Endothelial cell of umbilical vein (primary cell): ENCODE measurements around the gene SNORC. TPM values are rescaled to one million over a fixed set of nuclear protein-coding genes. Genes with fewer than 3 reads are reported as not detected.

Experiments used
- BruUV-seq: library from RNA; stranded (reverse); fragments of 400-500 nt; replicated peaks from 2 replicates; lab custom pipeline; 2021; lab: Mats Ljungman, UMichigan
- CTCF ChIA-PET: fragments of 300-600, 350-600 bp; sonication (Branson Sonifier 250); formaldehyde crosslinking; loops from one replicate; lab custom pipeline; 2021; ENCODE audit warnings: antibody characterized with exemption, inconsistent platforms; lab: Charles Lee
- POLR2A ChIA-PET: fragments of 300-600, 350-600 bp; sonication (Branson Sonifier 250); formaldehyde crosslinking; loops from one replicate; lab custom pipeline; 2021; ENCODE audit warnings: antibody characterized with exemption, inconsistent platforms; lab: Charles Lee
- DNase-seq: peaks from one replicate; pipeline ENCODE4 v3.0.0-alpha.2; 2011; ENCODE audit warnings: low read depth, low spot score
- FAIRE-seq: peaks from 2 replicates; lab custom pipeline; 2011; peaks lifted over from hg19 to GRCh38; lab: Jason Lieb, UNC
- H2AFZ ChIP-seq: 2 replicates; pipeline ENCODE4 v1.6.0; 2012; ENCODE audit warnings: low read depth, low read length, control low read depth, inconsistent platforms
- H3K27ac ChIP-seq: 2 replicates; pipeline ENCODE4 v1.5.1; 2011; ENCODE audit warnings: low read depth, mild to moderate bottlenecking, control low read depth, low read length, moderate library complexity; ENCODE audit not compliant: insufficient read depth
- H3K27me3 ChIP-seq, 2 experiments: 2 replicates each; pipeline versions ENCODE4 v1.6.0 to v1.6.1; 2011; ENCODE audit warnings: low read length in 2 of 2, mixed read lengths in 1 of 2; ENCODE audit not compliant: control insufficient read depth in 2 of 2, insufficient read depth in 2 of 2
- H3K36me3 ChIP-seq, 2 experiments: 2 replicates in 1 of 2; 3 replicates in 1 of 2; pipeline ENCODE4 v1.5.1; 2011; ENCODE audit warnings: low read length in 2 of 2, mild to moderate bottlenecking in 1 of 2, moderate library complexity in 1 of 2; ENCODE audit not compliant: control insufficient read depth in 2 of 2, insufficient read depth in 2 of 2; ENCODE audit errors: extremely low read depth in 1 of 2
- H3K4me1 ChIP-seq: 3 replicates; pipeline ENCODE4 v1.5.1; 2011; ENCODE audit warnings: mild to moderate bottlenecking, low read length; ENCODE audit not compliant: control insufficient read depth, insufficient read depth; ENCODE audit errors: extremely low read depth
- H3K4me2 ChIP-seq: 2 replicates; pipeline ENCODE4 v1.6.1; 2011; ENCODE audit warnings: low read length, control low read depth, mixed read lengths; ENCODE audit not compliant: insufficient read depth
- H3K4me3 ChIP-seq, 3 experiments: fragments of 200-600 bp in 1 of 3; sonication (generic), shearing (Covaris generic) in 1 of 3; replicated peaks in 1 of 3; 2 replicates each; pipeline ENCODE4 v1.5.1; 2011 to 2016; ENCODE audit warnings: control low read depth in 3 of 3, low read length in 3 of 3, mild to moderate bottlenecking in 2 of 3, inconsistent platforms in 1 of 3, low read depth in 1 of 3, moderate library complexity in 1 of 3; ENCODE audit not compliant: insufficient read depth in 1 of 3
- H3K79me2 ChIP-seq: 2 replicates; pipeline ENCODE4 v1.6.0; 2012; ENCODE audit warnings: low read length, inconsistent platforms; ENCODE audit not compliant: control insufficient read depth, insufficient read depth
- H3K9ac ChIP-seq: replicated peaks from 2 replicates; pipeline ENCODE3; 2011; ENCODE audit warnings: low read length, control low read depth; ENCODE audit not compliant: insufficient read depth; ENCODE audit errors: extremely low read depth
- H3K9me1 ChIP-seq: replicated peaks from 3 replicates; pipeline ENCODE4 v1.6.0; 2011; ENCODE audit warnings: mild to moderate bottlenecking, low read length; ENCODE audit not compliant: control insufficient read depth, insufficient read depth; ENCODE audit errors: extremely low read depth
- H3K9me3 ChIP-seq: replicated peaks from 2 replicates; pipeline ENCODE4 v1.5.1; 2012; ENCODE audit warnings: low read length, inconsistent platforms; ENCODE audit not compliant: control insufficient read depth, insufficient read depth
- H4K20me1 ChIP-seq: replicated peaks from 2 replicates; pipeline ENCODE3; 2011; ENCODE audit warnings: mild to moderate bottlenecking, low read length; ENCODE audit not compliant: control insufficient read depth, insufficient read depth; ENCODE audit errors: extremely low read depth
- CTCF ChIP-seq, 2 donors: IDR thresholded peaks; 1 replicate in 1 of 2; 2 replicates in 1 of 2; pipeline ENCODE4 v1.5.1; 2011; ENCODE audit warnings: low read length in 2 of 2, mild to moderate bottlenecking in 2 of 2, moderate library complexity in 2 of 2, control low read depth in 1 of 2, inconsistent platforms in 1 of 2, low read depth in 1 of 2; ENCODE audit not compliant: insufficient read depth in 1 of 2; ENCODE audit errors: extremely low read depth in 1 of 2
- EZH2 ChIP-seq: IDR thresholded peaks from 2 replicates; pipeline ENCODE4 v1.6.1; 2012; ENCODE audit warnings: borderline replicate concordance, low read depth, mild to moderate bottlenecking, moderate library complexity, low read length, inconsistent platforms; ENCODE audit not compliant: severe bottlenecking
- FOS ChIP-seq: IDR thresholded peaks from 2 replicates; pipeline ENCODE4 v1.6.1; 2011; ENCODE audit warnings: mild to moderate bottlenecking, low read length, moderate library complexity, borderline replicate concordance; ENCODE audit not compliant: insufficient read depth
- GATA2 ChIP-seq: IDR thresholded peaks from 2 replicates; pipeline ENCODE4 v1.7.0; 2011; ENCODE audit warnings: low read depth, mild to moderate bottlenecking, moderate library complexity, mixed read lengths, low read length; ENCODE audit not compliant: insufficient read length, insufficient read depth
- JUN ChIP-seq: IDR thresholded peaks from 2 replicates; pipeline ENCODE4 v1.6.1; 2011; ENCODE audit warnings: borderline replicate concordance, low read depth; ENCODE audit not compliant: insufficient read length, insufficient read depth
- MAX ChIP-seq: IDR thresholded peaks from 2 replicates; pipeline ENCODE4 v1.6.1; 2011; ENCODE audit not compliant: insufficient read depth, insufficient read length
- MYC ChIP-seq: IDR thresholded peaks from one replicate; pipeline ENCODE4 v1.6.1; 2011; ENCODE audit warnings: mild to moderate bottlenecking, low read depth, low read length
- POLR2A ChIP-seq: IDR thresholded peaks from 2 replicates; pipeline ENCODE4 v1.6.1; 2012; ENCODE audit warnings: low read depth, mild to moderate bottlenecking, control low read depth, low read length
- POLR2AphosphoS5 ChIP-seq: IDR thresholded peaks from 2 replicates; pipeline ENCODE4 v1.6.1; 2012; ENCODE audit warnings: low read depth, mild to moderate bottlenecking, control low read depth, low read length, moderate library complexity; ENCODE audit not compliant: insufficient read depth
- dilution Hi-C: fragments of 300-500 bp; cut with MboI; formaldehyde crosslinking; loops from one replicate; pipeline ENCODE4 v1.15.0; 2019; ENCODE audit warnings: low sequenced_read_pairs; ENCODE audit not compliant: extremely low pct_ligation_motif_present
- intact Hi-C: fragments of 100-400 bp; cut with micrococcal nuclease; formaldehyde crosslinking; loops from one replicate; pipeline ENCODE4 v1.10.0; 2022
- polyA plus RNA-seq, 4 experiments: library from polyadenylated mRNA; depleted of rRNA in 3 of 4; stranded (reverse) in 3 of 4; unstranded in 1 of 4; fragments of >200 nt; gene quantifications; 2 replicates each; pipeline versions ENCODE4 v1.2.1 to v1.2.3, GENCODE V29; 2011 to 2012; ENCODE audit warnings: missing spikeins in 1 of 4
- total RNA-seq: library from RNA; stranded (reverse); gene quantifications from 2 replicates; pipeline ENCODE4 v1.2.3, GENCODE V29; 2021

SNORC gene
- total and polyA plus RNA-seq, 2 donors (not counting 3 experiments of a cell fraction or from before 2014, with no cell fraction given) = 1.4 to 4.0 TPM

GRCh38 chr2:232838406-232838874 lies 31.6 kb upstream of the SNORC start:
- Histone ChIP-seq H2AFZ (no peak overlapping the region), H3K4me1 (peaks cover 40% of the 10 kb centered on the region), H3K9me1 (no peaks in the 10 kb centered on the region), H3K9me3 (no peaks in the 10 kb centered on the region), H3K27me3 (no peaks in the 10 kb centered on the region), H3K36me3 (peaks cover 4 to 8% of the 10 kb centered on the region in 2 experiments), H3K9ac (no peak overlapping the region), H3K4me2 (peak overlapping the region; percentile 77), H4K20me1 (no peaks in the 10 kb centered on the region), H3K27ac (peak overlapping the region; percentile 48), H3K79me2 (peaks cover 8% of the 10 kb centered on the region), H3K4me3 (no peak overlapping the region)
- no TSS peak for BruUV-seq
- CTCF ChIA-PET = no interaction called here
- DNase-seq = peak; percentile 77
- TF ChIP-seq GATA2 (peak; percentile 82), EZH2 (no peak), JUN (peak; percentile 72), POLR2AphosphoS5 (peak; percentile 22), MYC (no peak), MAX (no peak), POLR2A (peak; percentile 36), FOS (peak; percentile 49), CTCF (IDR thresholded peaks at IDR 0.05; ENCODE audit: extremely low read depth in 1 of 2, insufficient read depth in 1 of 2, low read depth in 1 of 2, low read length in 2 of 2) (no peak)
- intact Hi-C loops (loop anchor here (5.0 kb wide), 1 partner anchor 231 kb away; no protein-coding TSS in a partner anchor), dilution Hi-C loops (no loop called here)
- FAIRE-seq = peak; percentile 56
- POLR2A ChIA-PET = no interaction called here
